HCT116 (cell line): Measurements from ENCODE around the gene CDH23. TPM values are rescaled to one million over a fixed set of nuclear protein-coding genes. Genes with fewer than 3 reads are reported as not detected.

Experiments used
- ATAC-seq: fragments of 200-7000 bp; cut with Tn5 transposase; 2 replicates; pipeline ENCODE4 v1.9.1; 2020; ENCODE audit warnings: mild to moderate bottlenecking, moderate library complexity
- BruUV-seq: library from RNA; stranded (reverse); fragments of 400-500 nt; replicated peaks from 2 replicates; lab custom pipeline; 2021; lab: Mats Ljungman, UMichigan
- CTCF ChIA-PET: fragments of 300-600 bp; sonication (Branson Sonifier 250); formaldehyde crosslinking; loops from one replicate; lab custom pipeline; 2021; ENCODE audit warnings: antibody characterized with exemption; lab: Charles Lee
- POLR2A ChIA-PET: fragments of 300-600, 350-600 bp; sonication (Branson Sonifier 250); formaldehyde crosslinking; loops from one replicate; lab custom pipeline; 2021; ENCODE audit warnings: antibody characterized with exemption; lab: Charles Lee
- RAD21 ChIA-PET, 2 experiments: fragments of 300-600 bp; sonication (Branson Sonifier 250); formaldehyde crosslinking; loops; one replicate each; lab custom pipeline; 2023; ENCODE audit warnings: low total read pairs in 2 of 2; ENCODE audit not compliant: uncharacterized antibody in 2 of 2, unreplicated experiment in 2 of 2, low non-redundant PET in 1 of 2; lab: Charles Lee
- DNase-seq: peaks from one replicate; pipeline ENCODE4 v3.0.0-alpha.2; 2010; ENCODE audit warnings: low read depth, low spot score
- H2AFZ ChIP-seq: fragments of 200-600 bp; shearing (Covaris generic), sonication (generic); 2 replicates; pipeline ENCODE4 v1.6.1; 2017; ENCODE audit warnings: low read depth, mixed run types, mixed read lengths, antibody characterized with exemption, low read length; ENCODE audit not compliant: poor library complexity, severe bottlenecking
- H3K27ac ChIP-seq: 2 replicates; pipeline ENCODE4 v1.5.1; 2012; ENCODE audit warnings: low read depth, low read length
- H3K27me3 ChIP-seq: fragments of 200-600 bp; sonication (generic); 2 replicates; pipeline ENCODE4 v1.6.1; 2016; ENCODE audit warnings: mixed run types, low read length, mixed read lengths; ENCODE audit not compliant: insufficient read depth
- H3K36me3 ChIP-seq, 2 experiments: fragments of 200-500 bp in 1 of 2; fragments of 200-600 bp in 1 of 2; sonication (Bioruptor generic) in 1 of 2; sonication (generic) in 1 of 2; 2 replicates each; pipeline versions ENCODE4 v1.5.1 to v1.6.1; 2014 to 2016; ENCODE audit warnings: low read length in 2 of 2, inconsistent platforms in 1 of 2, mixed read lengths in 1 of 2, mixed run types in 1 of 2; ENCODE audit not compliant: insufficient read depth in 2 of 2, control insufficient read depth in 1 of 2
- H3K4me1 ChIP-seq, 2 experiments: fragments of 200-600 bp in 1 of 2; sonication (generic) in 1 of 2; 2 replicates each; pipeline versions ENCODE4 v1.5.1 to v1.6.1; 2012 to 2017; ENCODE audit warnings: low read length in 2 of 2, inconsistent platforms in 1 of 2, mild to moderate bottlenecking in 1 of 2, mixed read lengths in 1 of 2, mixed run types in 1 of 2, moderate library complexity in 1 of 2; ENCODE audit not compliant: insufficient read depth in 2 of 2, control insufficient read depth in 1 of 2
- H3K4me2 ChIP-seq: fragments of 200-600 bp; sonication (generic); 2 replicates; pipeline ENCODE4 v1.6.1; 2017; ENCODE audit warnings: mixed run types, low read length, mixed read lengths
- H3K4me3 ChIP-seq, 2 experiments: fragments of 200-600 bp in 1 of 2; sonication (generic) in 1 of 2; replicated peaks in 1 of 2; 2 replicates each; pipeline ENCODE4 v1.5.1; 2011 to 2016; ENCODE audit warnings: low read length in 2 of 2, control low read depth in 1 of 2, low read depth in 1 of 2, mild to moderate bottlenecking in 1 of 2, mixed read lengths in 1 of 2, mixed run types in 1 of 2
- H3K79me2 ChIP-seq: fragments of 200-600 bp; sonication (generic); 2 replicates; pipeline ENCODE4 v1.6.1; 2017; ENCODE audit warnings: mild to moderate bottlenecking, mixed run types, low read length, moderate library complexity, mixed read lengths; ENCODE audit not compliant: insufficient read depth
- H3K9ac ChIP-seq: fragments of 200-600 bp; sonication (generic); 2 replicates; pipeline ENCODE4 v1.6.1; 2016; ENCODE audit warnings: low read length, mixed read lengths
- H3K9me2 ChIP-seq: fragments of 200-600 bp; sonication (generic), shearing (Covaris generic); 2 replicates; pipeline ENCODE4 v1.6.1; 2017; ENCODE audit warnings: mixed run types, mild to moderate bottlenecking, moderate library complexity; ENCODE audit not compliant: insufficient read depth
- H3K9me3 ChIP-seq, 2 experiments: fragments of 200-500 bp in 1 of 2; fragments of 200-600 bp in 1 of 2; sonication (Bioruptor generic) in 1 of 2; sonication (generic) in 1 of 2; 2 replicates each; pipeline ENCODE4 v1.6.1; 2014 to 2017; ENCODE audit warnings: low read length in 2 of 2, mixed read lengths in 2 of 2, inconsistent platforms in 1 of 2, low read depth in 1 of 2, mild to moderate bottlenecking in 1 of 2, mixed run types in 1 of 2, moderate library complexity in 1 of 2; ENCODE audit not compliant: control insufficient read depth in 1 of 2, insufficient read depth in 1 of 2
- H4K20me1 ChIP-seq: fragments of 200-600 bp; sonication (generic), shearing (Covaris generic); 2 replicates; pipeline ENCODE4 v1.6.1; 2017; ENCODE audit warnings: mixed run types, mild to moderate bottlenecking, moderate library complexity; ENCODE audit not compliant: insufficient read depth
- ATF3 ChIP-seq: IDR thresholded peaks from 2 replicates; pipeline ENCODE4 v1.6.1; 2012
- CBX3 ChIP-seq: IDR thresholded peaks from 2 replicates; pipeline ENCODE4 v1.6.1; 2012; ENCODE audit warnings: low read depth
- CEBPB ChIP-seq: IDR thresholded peaks from 2 replicates; pipeline ENCODE4 v1.6.1; 2012; ENCODE audit warnings: low read depth
- CTCF ChIP-seq, 3 experiments: fragments of 200-600 bp in 1 of 3; sonication (generic) in 1 of 3; IDR thresholded peaks in 2 of 3; conservative IDR thresholded peaks in 1 of 3; 2 replicates each; pipeline ENCODE4 v1.5.1; 2012 to 2017; ENCODE audit warnings: low read depth in 2 of 3, low read length in 2 of 3, antibody characterized with exemption in 1 of 3, borderline replicate concordance in 1 of 3, control low read depth in 1 of 3, mild to moderate bottlenecking in 1 of 3, mixed read lengths in 1 of 3, mixed run types in 1 of 3, moderate library complexity in 1 of 3; ENCODE audit not compliant: insufficient read depth in 1 of 3
- EGR1 ChIP-seq: IDR thresholded peaks from 2 replicates; pipeline ENCODE4 v1.6.1; 2012; ENCODE audit warnings: low read depth
- ELF1 ChIP-seq: IDR thresholded peaks from 2 replicates; pipeline ENCODE4 v1.6.1; 2012; ENCODE audit warnings: low read depth, borderline replicate concordance
- EZH2 ChIP-seq: fragments of 200-600 bp; sonication (generic); IDR thresholded peaks from 2 replicates; pipeline ENCODE4 v1.6.1; 2017; ENCODE audit warnings: antibody characterized with exemption, mixed run types
- FOSL1 ChIP-seq: IDR thresholded peaks from 2 replicates; pipeline ENCODE4 v1.6.1; 2012; ENCODE audit warnings: low read depth
- MAX ChIP-seq: IDR thresholded peaks from 2 replicates; pipeline ENCODE4 v1.6.1; 2012
- POLR2AphosphoS5 ChIP-seq: IDR thresholded peaks from 2 replicates; pipeline ENCODE4 v1.6.1; 2011; ENCODE audit warnings: mild to moderate bottlenecking, low read depth, low read length, moderate library complexity
- RAD21 ChIP-seq: IDR thresholded peaks from 2 replicates; pipeline ENCODE4 v1.6.1; 2012; ENCODE audit warnings: low read depth, mild to moderate bottlenecking
- REST ChIP-seq: IDR thresholded peaks from 2 replicates; pipeline ENCODE4 v1.6.1; 2012; ENCODE audit warnings: low read depth
- SIN3A ChIP-seq: IDR thresholded peaks from 2 replicates; pipeline ENCODE4 v1.6.1; 2012; ENCODE audit warnings: low read depth
- SRF ChIP-seq: IDR thresholded peaks from 2 replicates; pipeline ENCODE4 v1.6.1; 2012; ENCODE audit warnings: low read depth
- TCF7L2 ChIP-seq: IDR thresholded peaks from 2 replicates; pipeline ENCODE4 v1.7.0; 2011; ENCODE audit warnings: borderline replicate concordance, inconsistent platforms; ENCODE audit not compliant: insufficient read depth, insufficient read length; ENCODE audit errors: extremely low read depth
- YY1 ChIP-seq: IDR thresholded peaks from 2 replicates; pipeline ENCODE4 v1.6.1; 2011; ENCODE audit warnings: low read length, low read depth, moderate library complexity, mild to moderate bottlenecking; ENCODE audit not compliant: insufficient replicate concordance; ENCODE audit errors: extremely low read depth
- ZFX ChIP-seq: fragments of 450-650 bp; IDR thresholded peaks from 2 replicates; pipeline ENCODE4 v1.6.1; 2017
- ZNF274 ChIP-seq: fragments of 200-500 bp; sonication (Bioruptor generic); IDR thresholded peaks from 2 replicates; pipeline ENCODE4 v1.6.1; 2014; ENCODE audit warnings: mild to moderate bottlenecking, low read depth, low read length, inconsistent platforms
- intact Hi-C: fragments of 100-400 bp; cut with micrococcal nuclease; formaldehyde crosslinking; loops from 2 replicates; pipeline ENCODE4 v1.10.0; 2022
- total RNA-seq: library from RNA; stranded (reverse); gene quantifications from one replicate; pipeline ENCODE4 v1.2.1, GENCODE V29; 2021; ENCODE audit not compliant: unreplicated experiment

The CDH23 gene
- total RNA-seq, 1 experiment from 2014 or later, result not detected

GRCh38 chr10:71829896-71830295 lies 433.2 kb downstream of the CDH23 start:
- no peaks in the 10 kb centered on the region for H3K27me3 ChIP-seq
- DNase-seq, result no peak
- TF ChIP-seq TCF7L2 (no peak), ATF3 (no peak), YY1 (no peak), ELF1 (no peak), POLR2AphosphoS5 (no peak), SIN3A (no peak), CEBPB (no peak), CBX3 (no peak), EGR1 (no peak), MAX (no peak), CTCF (IDR thresholded peaks at IDR 0.05 in 2 of 3, conservative IDR thresholded peaks at IDR 0.05 in 1 of 3; ENCODE audit: borderline replicate concordance in 1 of 3, insufficient read depth in 1 of 3, low read depth in 2 of 3, low read length in 2 of 3) (no peak), FOSL1 (no peak), ZFX (no peak), RAD21 (no peak), EZH2 (no peak), ZNF274 (no peak), REST (no peak), SRF (no peak)
- TF ChIP-seq, all 23 proteins: peak for 0
- peaks cover 43 to 49% of the 10 kb centered on the region in 2 experiments for H3K36me3 ChIP-seq
- intact Hi-C loops, result no loop called here
- H3K27ac ChIP-seq, result no peak overlapping the region
- no peak overlapping the region for H3K4me2 ChIP-seq
- no peak overlapping the region for H3K9ac ChIP-seq
- ChIA-PET POLR2A (no interaction called here), CTCF (interaction anchor here (2.1 kb wide), 1 partner anchor 66 kb away, joined by 7 read pairs; no protein-coding TSS in a partner anchor), RAD21 (no interaction called here)
- H3K79me2 ChIP-seq, result peaks cover 29% of the 10 kb centered on the region
- no peak for ATAC-seq
- no TSS peak for BruUV-seq
- no peaks in the 10 kb centered on the region for H3K9me2 ChIP-seq
- H2AFZ ChIP-seq, result no peak overlapping the region
- no peaks in the 10 kb centered on the region for H4K20me1 ChIP-seq
- no peaks in the 10 kb centered on the region for H3K9me3 ChIP-seq
- no peak overlapping the region for H3K4me3 ChIP-seq
- peaks cover 0 to 7% of the 10 kb centered on the region in 2 experiments; a peak in 1 of 4 replicates for H3K4me1 ChIP-seq
